Left ventricle myocardium inferior (tissue), 1 donor: ENCODE measurements around the gene TMEM200A. TPM values are rescaled to one million over a fixed set of nuclear protein-coding genes. Genes with fewer than 3 reads are reported as not detected.

Source experiments
- DNase-seq: peaks from one replicate; pipeline ENCODE4 v3.0.0-alpha.2; 2020
- H3K27ac ChIP-seq: fragments of 200-600 bp; replicated peaks from 2 replicates; pipeline ENCODE4 v1.8.0; 2021
- H3K27me3 ChIP-seq: fragments of 200-600 bp; 2 replicates; pipeline ENCODE4 v1.8.0; 2021; ENCODE audit warnings: low read depth
- H3K36me3 ChIP-seq: fragments of 200-600 bp; 2 replicates; pipeline ENCODE4 v1.8.0; 2021
- H3K4me1 ChIP-seq: fragments of 200-600 bp; 2 replicates; pipeline ENCODE4 v1.8.0; 2021
- H3K4me3 ChIP-seq: fragments of 200-600 bp; 2 replicates; pipeline ENCODE4 v1.8.0; 2021; ENCODE audit warnings: mild to moderate bottlenecking, moderate library complexity
- H3K9me3 ChIP-seq: fragments of 200-600 bp; replicated peaks from 2 replicates; pipeline ENCODE4 v1.8.0; 2021
- intact Hi-C: fragments of 100-400 bp; cut with micrococcal nuclease; formaldehyde crosslinking; loops from one replicate; pipeline ENCODE4 v1.11.0; 2022
- total RNA-seq: library from RNA; stranded (reverse); fragmentation: NEBNext Ultra II Directional; extraction: Animal tissue kit (Norgen Biotek cat#: 25700); gene quantifications from one replicate; pipeline ENCODE4 v1.2.1, GENCODE V29; 2021
- TF ChIP-seq, protein P1 (sequence below): fragments of 200-600 bp; IDR thresholded peaks from 2 replicates; pipeline ENCODE4 v1.8.0; 2021; ENCODE audit warnings: antibody characterized with exemption, mild to moderate bottlenecking, borderline replicate concordance
- donor health status: DM: no; HTN: yes; CAD: no; lungs with severe emphysema.

The TMEM200A gene
- total RNA-seq, 1 donor from 2014 or later, result not detected

- no peaks in the 10 kb centered on the region for H3K4me1 ChIP-seq
- intact Hi-C loops, result no loop called here
- TF ChIP-seq, protein P1, sequence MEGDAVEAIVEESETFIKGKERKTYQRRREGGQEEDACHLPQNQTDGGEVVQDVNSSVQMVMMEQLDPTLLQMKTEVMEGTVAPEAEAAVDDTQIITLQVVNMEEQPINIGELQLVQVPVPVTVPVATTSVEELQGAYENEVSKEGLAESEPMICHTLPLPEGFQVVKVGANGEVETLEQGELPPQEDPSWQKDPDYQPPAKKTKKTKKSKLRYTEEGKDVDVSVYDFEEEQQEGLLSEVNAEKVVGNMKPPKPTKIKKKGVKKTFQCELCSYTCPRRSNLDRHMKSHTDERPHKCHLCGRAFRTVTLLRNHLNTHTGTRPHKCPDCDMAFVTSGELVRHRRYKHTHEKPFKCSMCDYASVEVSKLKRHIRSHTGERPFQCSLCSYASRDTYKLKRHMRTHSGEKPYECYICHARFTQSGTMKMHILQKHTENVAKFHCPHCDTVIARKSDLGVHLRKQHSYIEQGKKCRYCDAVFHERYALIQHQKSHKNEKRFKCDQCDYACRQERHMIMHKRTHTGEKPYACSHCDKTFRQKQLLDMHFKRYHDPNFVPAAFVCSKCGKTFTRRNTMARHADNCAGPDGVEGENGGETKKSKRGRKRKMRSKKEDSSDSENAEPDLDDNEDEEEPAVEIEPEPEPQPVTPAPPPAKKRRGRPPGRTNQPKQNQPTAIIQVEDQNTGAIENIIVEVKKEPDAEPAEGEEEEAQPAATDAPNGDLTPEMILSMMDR, result no peak
- H3K27ac ChIP-seq, result no peak overlapping the region
- no peaks in the 10 kb centered on the region for H3K27me3 ChIP-seq
- H3K9me3 ChIP-seq, result no peaks in the 10 kb centered on the region
- no peaks in the 10 kb centered on the region for H3K36me3 ChIP-seq
- DNase-seq, result no peak
- no peak overlapping the region for H3K4me3 ChIP-seq
Observed at GRCh38 chr6:130431346-130431852, 65.6 kb downstream of the TMEM200A start.

GRCh38 chr6:130432838-130433237, 67.0 kb downstream of the TMEM200A start:
- H3K4me3 ChIP-seq, result no peak overlapping the region
- DNase-seq, result no peak
- no peaks in the 10 kb centered on the region for H3K27me3 ChIP-seq
- TF ChIP-seq, protein P1, result no peak
- H3K9me3 ChIP-seq, result no peaks in the 10 kb centered on the region
- intact Hi-C loops, result no loop called here
- H3K36me3 ChIP-seq, result no peaks in the 10 kb centered on the region
- no peak overlapping the region for H3K27ac ChIP-seq
- no peaks in the 10 kb centered on the region for H3K4me1 ChIP-seq

- H3K4me3 ChIP-seq, result no peak overlapping the region
- no peaks in the 10 kb centered on the region for H3K27me3 ChIP-seq
- no peaks in the 10 kb centered on the region for H3K4me1 ChIP-seq
- H3K36me3 ChIP-seq, result no peaks in the 10 kb centered on the region
- intact Hi-C loops, result no loop called here
- DNase-seq, result no peak
- H3K9me3 ChIP-seq, result no peaks in the 10 kb centered on the region
- TF ChIP-seq, protein P1, result no peak
- H3K27ac ChIP-seq, result no peak overlapping the region
Observed at GRCh38 chr6:130434174-130434873, 68.5 kb downstream of the TMEM200A start.

GRCh38 chr6:130435181-130435580, 69.4 kb downstream of the TMEM200A start:
- Histone ChIP-seq H3K9me3 (no peaks in the 10 kb centered on the region), H3K4me3 (no peak overlapping the region), H3K36me3 (no peaks in the 10 kb centered on the region), H3K4me1 (no peaks in the 10 kb centered on the region), H3K27ac (no peak overlapping the region), H3K27me3 (no peaks in the 10 kb centered on the region)
- intact Hi-C loops, result no loop called here
- no peak for DNase-seq
- TF ChIP-seq, protein P1, result no peak

DNA sequence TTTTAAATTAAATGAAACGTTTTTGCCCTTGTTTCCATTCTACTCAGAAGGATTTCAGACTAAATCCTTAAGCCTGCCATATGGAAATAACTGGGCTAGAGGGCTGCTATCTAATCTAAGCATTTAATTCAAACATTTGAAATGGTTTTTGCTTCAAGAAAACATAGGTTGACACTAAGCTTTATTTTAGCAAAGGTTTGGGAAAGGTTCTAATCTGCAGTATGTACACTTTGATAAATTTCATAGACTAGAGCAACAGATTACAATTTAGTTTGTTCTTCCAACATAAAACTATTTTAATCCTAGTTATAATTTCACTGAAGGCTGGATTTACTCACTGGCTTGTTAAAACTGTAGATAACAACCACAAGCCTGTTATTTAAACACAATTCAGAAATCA, 72.1 kb downstream of the TMEM200A start:
- no peaks in the 10 kb centered on the region for H3K9me3 ChIP-seq
- no peaks in the 10 kb centered on the region for H3K27me3 ChIP-seq
- TF ChIP-seq, protein P1, result no peak
- intact Hi-C loops, result no loop called here
- DNase-seq, result no peak
- no peak overlapping the region for H3K4me3 ChIP-seq
- H3K4me1 ChIP-seq, result no peaks in the 10 kb centered on the region
- H3K36me3 ChIP-seq, result no peaks in the 10 kb centered on the region
- H3K27ac ChIP-seq, result no peak overlapping the region
